B cell (primary cell): ENCODE data around the gene RUVBL2. TPM values are rescaled to one million over a fixed set of nuclear protein-coding genes. Genes with fewer than 3 reads are reported as not detected.
A peak's percentile ranks its signal among the peaks of the same experiment; 100 is the strongest.

Source experiments
- ATAC-seq: fragments of 200-7000 bp; cut with Tn5 transposase; one replicate; pipeline ENCODE4 v1.10.0; 2021; ENCODE audit warnings: low read depth, mild to moderate bottlenecking, moderate number of reproducible peaks, moderate library complexity
- CTCF ChIA-PET: fragments of 350-600 bp; sonication (Branson Sonifier 250); formaldehyde crosslinking; loops from one replicate; lab custom pipeline; 2021; ENCODE audit warnings: antibody characterized with exemption, inconsistent platforms; lab: Charles Lee
- POLR2A ChIA-PET: fragments of 350-600 bp; sonication (Branson Sonifier 250); formaldehyde crosslinking; loops from one replicate; lab custom pipeline; 2021; ENCODE audit warnings: antibody characterized with exemption; lab: Charles Lee
- DNase-seq: peaks from one replicate; pipeline ENCODE4 v3.0.0; 2013
- H2AFZ ChIP-seq: 2 replicates; pipeline ENCODE4 v1.6.1; 2012; ENCODE audit warnings: mild to moderate bottlenecking, low read depth, low read length; ENCODE audit not compliant: insufficient read depth, poor library complexity, severe bottlenecking
- H3K27ac ChIP-seq, 2 donors: 1 replicate in 1 of 2; 2 replicates in 1 of 2; pipeline ENCODE4 v1.5.1; 2012 to 2013; ENCODE audit warnings: low read length in 2 of 2, mild to moderate bottlenecking in 2 of 2, moderate library complexity in 1 of 2
- H3K27me3 ChIP-seq, 4 experiments: fragments of 200-600 bp in 1 of 4; sonication (generic) in 1 of 4; replicated peaks in 1 of 4; 1 replicate in 2 of 4; 2 replicates in 2 of 4; pipeline versions ENCODE4 v1.6.1 to v1.7.0; 2013 to 2016; ENCODE audit warnings: low read length in 3 of 4, mild to moderate bottlenecking in 2 of 4, mixed read lengths in 1 of 4, moderate library complexity in 1 of 4; ENCODE audit not compliant: insufficient read depth in 4 of 4, control insufficient read depth in 3 of 4; ENCODE audit errors: control extremely low read depth in 1 of 4
- H3K36me3 ChIP-seq, 2 experiments: replicated peaks in 1 of 2; 1 replicate in 1 of 2; 2 replicates in 1 of 2; pipeline versions ENCODE4 v1.6.1 to v1.7.1; 2013; ENCODE audit warnings: low read length in 1 of 2; ENCODE audit not compliant: insufficient read depth in 2 of 2, control insufficient read depth in 1 of 2; ENCODE audit errors: control extremely low read depth in 1 of 2, extremely low read depth in 1 of 2
- H3K4me1 ChIP-seq, 2 donors: fragments of 200-600 bp in 1 of 2; sonication (generic) in 1 of 2; 1 replicate in 1 of 2; 2 replicates in 1 of 2; pipeline versions ENCODE4 v1.5.1 to v1.6.1; 2013 to 2017; ENCODE audit warnings: low read length in 2 of 2; ENCODE audit not compliant: control insufficient read depth in 2 of 2, insufficient read depth in 2 of 2
- H3K4me2 ChIP-seq: replicated peaks from 2 replicates; pipeline ENCODE3; 2012; ENCODE audit warnings: mild to moderate bottlenecking, low read depth, low read length; ENCODE audit not compliant: poor library complexity, severe bottlenecking
- H3K4me3 ChIP-seq, 5 experiments: fragments of 200-600 bp in 1 of 5; sonication (generic) in 1 of 5; 1 replicate in 3 of 5; 2 replicates in 2 of 5; pipeline versions ENCODE4 v1.5.1 to v1.7.0; 2011 to 2016; ENCODE audit warnings: low read length in 4 of 5, mild to moderate bottlenecking in 4 of 5, low read depth in 2 of 5, control low read depth in 1 of 5, moderate library complexity in 1 of 5; ENCODE audit not compliant: insufficient read depth in 1 of 5; ENCODE audit errors: control extremely low read depth in 1 of 5, extremely low read depth in 1 of 5
- H3K79me2 ChIP-seq: fragments of 200-600 bp; sonication (generic); one replicate; pipeline ENCODE4 v1.6.0; 2016; ENCODE audit warnings: low read length; ENCODE audit not compliant: control insufficient read depth, insufficient read depth
- H3K9ac ChIP-seq: fragments of 200-600 bp; sonication (generic); 2 replicates; pipeline ENCODE4 v1.6.1; 2017; ENCODE audit warnings: mild to moderate bottlenecking, low read length, moderate library complexity
- H3K9me3 ChIP-seq, 3 donors: one replicate each; pipeline versions ENCODE4 v1.6.1 to v1.7.1; 2013; ENCODE audit warnings: low read length in 2 of 3; ENCODE audit not compliant: control insufficient read depth in 2 of 3, insufficient read depth in 1 of 3; ENCODE audit errors: control extremely low read depth in 1 of 3
- H4K20me1 ChIP-seq: 2 replicates; pipeline ENCODE4 v1.6.0; 2012; ENCODE audit warnings: mild to moderate bottlenecking, low read length; ENCODE audit not compliant: insufficient read depth, control insufficient read depth, poor library complexity, severe bottlenecking
- H3K27ac Mint-ChIP-seq: one replicate; pipeline ENCODE4 v1.8.0; 2021; ENCODE audit warnings: mixed read lengths
- H3K27me3 Mint-ChIP-seq: one replicate; pipeline ENCODE4 v1.8.0; 2021; ENCODE audit warnings: mixed read lengths
- H3K4me1 Mint-ChIP-seq: one replicate; pipeline ENCODE4 v1.8.0; 2021; ENCODE audit warnings: mixed read lengths
- H3K4me3 Mint-ChIP-seq: one replicate; pipeline ENCODE4 v1.8.0; 2021; ENCODE audit warnings: mixed read lengths
- H3K9me3 Mint-ChIP-seq: one replicate; pipeline ENCODE4 v1.8.0; 2022; ENCODE audit warnings: mixed read lengths; ENCODE audit not compliant: insufficient read depth
- EZH2 ChIP-seq: IDR thresholded peaks from 2 replicates; pipeline ENCODE4 v1.6.1; 2012; ENCODE audit warnings: borderline replicate concordance, low read depth, mild to moderate bottlenecking, moderate library complexity, low read length; ENCODE audit not compliant: insufficient read depth, poor library complexity, severe bottlenecking
- WGBS: methylation state at CpG from one replicate; pipeline ENCODE4 v1.1.5; 2013; ENCODE audit warnings: missing lambda C conversion rate; ENCODE audit not compliant: insufficient coverage; 5-methylcytosine and 5-hydroxymethylcytosine counted together
- intact Hi-C: fragments of 100-400 bp; cut with micrococcal nuclease; formaldehyde crosslinking; loops from one replicate; pipeline ENCODE4 v1.10.0; 2022
- polyA plus RNA-seq: library from polyadenylated mRNA; depleted of rRNA; stranded (reverse); fragments of >200 nt; gene quantifications from 2 replicates; pipeline ENCODE4 v1.2.3, GENCODE V29; 2012
- total RNA-seq, 2 donors: library from RNA; stranded (reverse); fragments of 120-200 nt in 1 of 2; gene quantifications; 1 replicate in 1 of 2; 2 replicates in 1 of 2; pipeline versions ENCODE4 v1.2.3 to v1.2.4, GENCODE V29; 2013 to 2022
- TF ChIP-seq, protein P1 (sequence below): fragments of 200-600 bp; IDR thresholded peaks from one replicate; pipeline ENCODE4 v1.8.0; 2022; ENCODE audit warnings: antibody characterized with exemption, mild to moderate bottlenecking

Gene RUVBL2
- total and polyA plus RNA-seq, 2 donors (not counting 1 experiment from before 2014, with no cell fraction given) = 36.1 to 57.4 TPM

- POLR2A ChIA-PET = interaction anchor here (0.5 to 1.2 kb wide), 3 partner anchors 18 to 208 kb away, joined by 3 read pairs; no protein-coding TSS in a partner anchor
- Histone ChIP-seq H3K4me1 (peaks cover 0 to 11% of the 10 kb centered on the region in 2 donors), H3K27ac (no peak overlapping the region), H3K36me3 (peaks cover 0 to 14% of the 10 kb centered on the region in 2 experiments), H4K20me1 (peaks cover 20% of the 10 kb centered on the region), H3K79me2 (peaks cover 42% of the 10 kb centered on the region), H2AFZ (no peak overlapping the region), H3K27me3 (no peaks in the 10 kb centered on the region), H3K4me2 (no peak overlapping the region), H3K4me3 (no peak overlapping the region), H3K9me3 (no peaks in the 10 kb centered on the region), H3K9ac (no peak overlapping the region)
- intact Hi-C loops = loop anchor here (10.0 kb wide), 1 partner anchor 115 kb away; the partner anchor contains the start of genes C19orf73, LIN7B and PPFIA3
- peak; percentile 75 for ATAC-seq
- Mint-ChIP-seq H3K4me1 (peaks cover 11% of the 10 kb centered on the region), H3K9me3 (no peaks in the 10 kb centered on the region), H3K27ac (no peak overlapping the region), H3K4me3 (no peak overlapping the region), H3K27me3 (no peaks in the 10 kb centered on the region)
- WGBS = 70% methylated on average over 15 of the region's 16 CpGs
- DNase-seq = peak; percentile 68
- TF ChIP-seq EZH2 = no peak
- TF ChIP-seq, protein P1, sequence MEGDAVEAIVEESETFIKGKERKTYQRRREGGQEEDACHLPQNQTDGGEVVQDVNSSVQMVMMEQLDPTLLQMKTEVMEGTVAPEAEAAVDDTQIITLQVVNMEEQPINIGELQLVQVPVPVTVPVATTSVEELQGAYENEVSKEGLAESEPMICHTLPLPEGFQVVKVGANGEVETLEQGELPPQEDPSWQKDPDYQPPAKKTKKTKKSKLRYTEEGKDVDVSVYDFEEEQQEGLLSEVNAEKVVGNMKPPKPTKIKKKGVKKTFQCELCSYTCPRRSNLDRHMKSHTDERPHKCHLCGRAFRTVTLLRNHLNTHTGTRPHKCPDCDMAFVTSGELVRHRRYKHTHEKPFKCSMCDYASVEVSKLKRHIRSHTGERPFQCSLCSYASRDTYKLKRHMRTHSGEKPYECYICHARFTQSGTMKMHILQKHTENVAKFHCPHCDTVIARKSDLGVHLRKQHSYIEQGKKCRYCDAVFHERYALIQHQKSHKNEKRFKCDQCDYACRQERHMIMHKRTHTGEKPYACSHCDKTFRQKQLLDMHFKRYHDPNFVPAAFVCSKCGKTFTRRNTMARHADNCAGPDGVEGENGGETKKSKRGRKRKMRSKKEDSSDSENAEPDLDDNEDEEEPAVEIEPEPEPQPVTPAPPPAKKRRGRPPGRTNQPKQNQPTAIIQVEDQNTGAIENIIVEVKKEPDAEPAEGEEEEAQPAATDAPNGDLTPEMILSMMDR = peak; percentile 75
- CTCF ChIA-PET = interaction anchor here (0.8 to 1.8 kb wide), 16 partner anchors 9 to 889 kb away, joined by 3 to 10 read pairs (median 4); partner anchors contain the start of gene PLA2G4C
Observed at GRCh38 chr19:48999481-49000325, 6.0 kb downstream of the RUVBL2 start.

GRCh38 chr19:49004133-49004532, 10.4 kb downstream of the RUVBL2 start:
- Histone ChIP-seq H2AFZ (no peak overlapping the region), H3K4me2 (no peak overlapping the region), H3K27me3 (no peaks in the 10 kb centered on the region), H3K9ac (no peak overlapping the region), H3K4me1 (peaks cover 0 to 6% of the 10 kb centered on the region in 2 donors), H3K9me3 (no peaks in the 10 kb centered on the region), H3K27ac (no peak overlapping the region), H4K20me1 (peaks cover 6% of the 10 kb centered on the region), H3K36me3 (peaks cover 0 to 39% of the 10 kb centered on the region in 2 experiments), H3K79me2 (peaks cover 4% of the 10 kb centered on the region), H3K4me3 (no peak overlapping the region)
- Mint-ChIP-seq H3K27me3 (no peaks in the 10 kb centered on the region), H3K27ac (no peak overlapping the region), H3K4me3 (no peak overlapping the region), H3K9me3 (no peaks in the 10 kb centered on the region), H3K4me1 (peaks cover 5% of the 10 kb centered on the region)
- TF ChIP-seq, protein P1 = no peak
- TF ChIP-seq EZH2 = no peak
- no peak for ATAC-seq
- 100% methylated on average over 7 of the region's 15 CpGs for WGBS
- intact Hi-C loops = no loop called here
- DNase-seq = no peak
- POLR2A ChIA-PET = no interaction called here
- CTCF ChIA-PET = interaction anchor here (0.7 to 1.0 kb wide), 3 partner anchors 15 to 214 kb away, joined by 3 to 5 read pairs (median 3); no protein-coding TSS in a partner anchor
